ENCODE data around the gene UNC13B.
"Not testable (repeated sequence)": the region's sequence is repeated elsewhere in the genome, so short reads cannot be mapped to it uniquely, and the experiment has no call there.

Gene UNC13B

DNA sequence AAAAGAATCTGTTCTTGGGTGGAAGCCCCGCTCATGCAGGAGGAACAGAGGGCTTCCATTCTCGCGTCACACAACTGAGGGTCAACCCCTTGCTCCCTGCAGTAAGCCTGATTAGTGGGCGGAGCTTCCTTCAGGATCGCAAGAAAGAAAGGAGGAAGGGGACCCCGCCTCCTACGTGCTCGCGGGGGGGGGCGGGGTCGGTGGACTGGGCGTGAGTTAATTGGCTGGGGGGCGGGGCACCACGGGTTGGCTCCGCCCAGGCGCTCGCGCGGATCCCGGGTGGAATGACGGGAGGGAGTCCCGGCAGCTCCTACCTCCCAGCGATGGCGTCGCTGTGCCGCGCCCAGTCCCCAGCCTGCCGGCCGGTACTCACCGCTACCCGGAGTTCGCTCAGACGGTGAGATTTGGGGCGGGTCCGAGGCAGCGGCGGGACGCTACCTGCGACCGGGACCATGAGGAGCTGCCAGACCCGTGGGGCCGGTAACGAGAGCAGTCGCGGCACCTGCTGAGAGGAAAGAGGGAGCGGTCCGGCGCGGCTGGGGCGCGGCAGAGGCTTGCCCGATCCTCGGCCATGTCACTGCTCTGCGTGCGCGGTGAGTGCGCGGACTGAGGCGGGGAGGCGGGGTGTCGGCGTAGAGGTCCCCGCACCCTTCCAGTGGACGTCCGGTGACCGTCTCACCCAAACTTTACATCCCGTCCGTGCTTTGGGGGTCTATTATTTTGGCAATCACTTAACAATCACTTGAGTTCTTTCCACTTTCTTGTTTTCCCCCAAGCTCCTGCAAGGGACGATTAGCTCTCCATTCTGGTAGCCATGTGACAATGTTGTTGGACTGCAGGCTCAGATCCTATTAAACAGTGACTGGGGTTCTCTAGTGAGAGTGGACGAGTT lies at the start of gene UNC13B:
Gene UNC13B (plus strand): TSS at position 297 of the 892 bp plus-strand sequence. CDS start 275 bp downstream, at position 572.
- DNase-seq = no peak

- DNase-seq = no peak
These were observed 49.4 kb upstream of the UNC13B start for GRCh38 chr9:35112257-35113020.

GRCh38 chr9:35114113-35114839 lies 47.5 kb upstream of the UNC13B start:
- peak; percentile 58 for DNase-seq

GRCh38 chr9:35114840-35115628 lies 46.8 kb upstream of the UNC13B start:
- peak; percentile 78 for DNase-seq

DNA sequence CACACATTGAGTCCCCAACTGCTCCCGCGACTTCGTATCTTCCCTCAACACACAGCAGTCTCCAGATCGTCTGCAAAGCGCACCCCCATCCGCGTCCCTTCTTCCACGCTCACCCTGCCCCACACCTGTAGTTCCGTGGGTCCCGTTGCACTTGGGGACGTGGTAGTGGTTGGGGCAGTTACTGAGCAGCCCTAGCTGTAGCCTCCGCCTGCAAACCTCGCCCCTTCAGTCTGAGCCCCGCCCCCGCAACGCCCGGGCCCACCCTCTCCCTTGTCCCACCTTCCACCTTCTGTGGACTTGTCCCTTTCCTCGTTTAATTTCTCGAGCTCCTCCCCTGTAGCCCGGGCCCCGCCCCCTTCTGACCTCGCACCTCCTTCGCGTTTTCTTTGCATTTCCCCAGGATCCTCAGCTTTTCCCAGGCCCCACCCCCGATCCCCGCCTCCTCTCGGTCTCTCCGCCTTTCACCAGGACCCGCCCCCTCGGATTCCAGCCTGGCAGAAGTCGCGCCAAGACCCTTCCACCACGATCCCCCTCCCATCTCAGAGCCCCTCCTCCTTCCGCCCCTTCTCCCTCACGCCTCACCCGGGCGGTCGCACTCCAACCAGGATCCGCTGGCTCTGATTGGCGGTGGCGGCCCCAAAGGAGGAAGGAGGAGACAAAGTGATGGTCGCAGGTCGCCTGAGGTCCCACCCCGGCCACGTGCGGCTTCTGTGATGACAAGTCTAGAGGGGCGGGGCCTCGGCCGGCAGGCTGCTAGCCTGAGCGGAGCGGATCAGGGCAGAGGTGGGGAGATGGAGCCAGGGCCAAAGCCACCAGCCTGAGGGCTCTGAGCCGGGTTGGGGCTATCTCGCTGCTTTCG lies 45.9 kb upstream of the UNC13B start, which contains the start of gene ATOSB:
Gene ATOSB (minus strand): TSS at position 183 of the 859 bp plus-strand sequence. CDS start 7,588 bp downstream, outside the sequence.
- peak; percentile 89 for DNase-seq

- no peak for DNase-seq
These were observed 45.3 kb upstream of the UNC13B start for GRCh38 chr9:35116539-35116897.

GRCh38 chr9:35116898-35117551 lies 44.8 kb upstream of the UNC13B start:
- peak; percentile 63 for DNase-seq

DNA sequence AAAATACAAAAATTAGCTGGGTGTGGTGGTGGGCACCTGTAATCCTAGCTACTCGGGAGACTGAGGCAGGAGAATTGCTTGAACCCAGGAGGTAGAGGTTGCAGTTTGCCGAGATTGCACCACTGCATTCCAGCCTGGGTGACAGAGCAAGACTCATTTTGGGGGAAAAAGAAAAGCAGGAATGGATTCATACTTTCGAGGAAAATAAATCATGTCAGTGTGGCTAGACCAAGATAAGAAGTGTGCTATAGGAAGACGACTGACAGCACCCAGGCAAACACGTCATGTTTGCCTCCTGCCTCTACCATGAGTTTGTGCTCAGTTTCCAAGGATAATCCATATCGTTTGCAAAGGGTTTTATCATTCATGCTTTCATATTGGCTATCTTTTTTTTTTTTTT lies 26.9 kb upstream of the UNC13B start:
- no peak for DNase-seq

DNA sequence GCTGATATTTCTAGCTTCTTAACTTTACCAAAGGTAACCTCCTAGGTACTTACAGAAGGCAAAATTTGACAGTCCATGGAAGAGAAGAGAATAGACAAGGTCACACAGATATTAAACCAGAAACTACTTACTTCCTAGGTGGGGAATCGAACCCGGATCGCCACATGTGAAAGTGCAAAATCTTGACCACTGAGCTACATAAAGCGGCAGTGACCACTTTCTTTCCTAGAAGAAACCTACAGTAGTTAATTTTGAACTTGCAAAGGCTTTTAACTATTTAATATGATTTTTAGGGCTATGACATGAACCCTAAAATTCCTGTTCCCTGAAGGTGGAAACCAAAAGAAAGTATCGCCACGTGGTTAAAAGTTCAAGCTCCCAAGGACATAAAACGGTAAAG lies 25.8 kb upstream of the UNC13B start:
- no peak for DNase-seq

DNA sequence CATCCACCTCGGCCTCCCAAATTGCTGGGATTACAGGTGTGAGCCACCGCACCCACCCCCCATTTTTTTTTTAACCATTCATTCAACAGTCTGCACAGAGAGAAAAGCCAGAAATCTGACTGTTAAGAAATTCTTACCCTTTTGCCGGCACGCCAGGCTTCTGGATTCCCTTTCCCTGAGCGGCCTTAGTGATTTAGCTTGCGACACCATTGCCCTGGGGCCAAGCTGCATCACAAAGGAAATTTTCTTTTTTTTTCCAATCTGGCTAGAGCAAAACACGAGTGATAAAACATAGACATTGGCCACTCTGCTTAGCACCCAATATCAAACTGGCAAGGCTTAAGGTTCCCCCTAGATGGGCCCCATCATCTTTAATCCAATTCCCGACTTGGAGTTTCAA lies 24.9 kb upstream of the UNC13B start:
- DNase-seq = no peak

DNA sequence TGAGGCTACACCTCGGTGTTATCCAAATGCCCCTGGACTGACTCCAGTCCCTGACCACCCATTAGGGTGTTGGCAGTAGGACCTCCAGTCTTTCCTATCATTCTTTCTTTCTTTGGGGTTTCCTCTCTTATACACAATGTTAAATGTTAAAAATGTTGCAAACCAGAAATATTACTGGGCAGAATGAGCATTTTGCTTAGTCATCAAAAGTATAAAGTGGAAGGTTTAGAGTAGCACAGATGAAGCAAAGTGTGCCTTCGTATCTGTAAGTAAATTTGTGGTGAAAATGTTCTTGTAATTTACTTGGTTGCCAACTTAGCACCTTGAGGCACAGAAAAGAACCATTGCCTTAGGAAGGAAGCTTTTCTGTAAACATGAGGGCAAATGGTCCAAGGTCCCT lies 21.7 kb upstream of the UNC13B start:
- no peak for DNase-seq

DNA sequence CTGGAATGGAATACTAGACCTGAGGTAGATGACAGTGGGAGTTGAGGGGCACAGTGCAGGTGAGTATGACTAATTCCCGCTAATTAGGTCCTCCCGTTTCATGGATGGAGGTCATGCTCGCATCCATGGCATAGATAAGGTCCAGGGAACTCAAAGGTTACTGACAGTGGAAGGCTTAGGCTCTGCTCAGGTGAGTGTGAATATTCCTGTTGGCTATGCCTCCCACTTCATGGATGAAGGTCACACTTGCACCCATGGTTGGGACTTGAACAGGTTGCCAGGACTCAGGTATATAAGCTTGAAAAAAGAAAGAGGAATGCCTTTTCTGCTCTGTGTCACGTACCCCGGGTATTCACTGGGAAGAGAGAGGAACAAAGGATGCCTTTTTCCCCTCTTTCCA lies 19.8 kb upstream of the UNC13B start:
- no peak for DNase-seq

- DNase-seq = not testable (repeated sequence)
These were observed 13.8 kb upstream of the UNC13B start for GRCh38 chr9:35147941-35148563.

DNA sequence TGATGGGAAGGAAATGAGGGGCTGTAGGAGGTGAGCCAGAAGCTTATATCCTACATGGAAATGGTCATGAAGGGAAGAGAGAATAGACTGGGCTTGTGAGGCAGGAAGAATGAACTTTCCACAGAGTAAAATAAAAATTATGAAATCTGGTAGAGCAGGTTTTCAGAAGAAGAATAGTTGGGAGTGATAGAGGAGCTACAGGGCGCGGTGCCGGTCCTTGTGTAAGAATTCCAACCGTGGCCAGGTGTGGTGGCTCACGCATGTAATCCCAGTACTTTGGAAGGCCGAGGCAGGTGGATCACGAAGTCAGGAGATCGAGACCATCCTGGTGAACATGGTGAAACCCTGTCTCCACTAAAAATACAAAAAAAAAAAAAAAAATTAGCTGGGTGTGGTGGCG lies 8.9 kb upstream of the UNC13B start:
- no peak for DNase-seq

DNA sequence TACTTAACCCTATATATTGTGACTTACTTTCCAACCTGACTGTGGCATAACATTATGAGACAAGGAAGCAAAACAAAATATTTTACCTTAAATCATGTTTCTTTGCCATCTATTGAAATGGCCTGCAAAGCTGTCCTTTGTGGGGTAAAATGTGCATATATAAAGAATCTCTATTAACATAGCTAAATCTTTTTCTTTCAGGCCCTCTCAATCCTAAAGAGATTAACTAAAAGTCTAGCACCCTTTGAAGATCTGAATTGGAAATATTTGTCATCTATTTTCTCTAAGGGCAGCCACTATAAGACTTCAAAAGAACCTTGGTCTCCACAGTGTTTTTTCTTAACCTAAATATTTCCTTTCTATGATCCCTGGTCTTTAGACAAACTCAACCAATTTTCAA lies 5.0 kb upstream of the UNC13B start:
- no peak for DNase-seq

GRCh38 chr9:35157836-35158235 lies 4.0 kb upstream of the UNC13B start:
- not testable (repeated sequence) for DNase-seq

DNA sequence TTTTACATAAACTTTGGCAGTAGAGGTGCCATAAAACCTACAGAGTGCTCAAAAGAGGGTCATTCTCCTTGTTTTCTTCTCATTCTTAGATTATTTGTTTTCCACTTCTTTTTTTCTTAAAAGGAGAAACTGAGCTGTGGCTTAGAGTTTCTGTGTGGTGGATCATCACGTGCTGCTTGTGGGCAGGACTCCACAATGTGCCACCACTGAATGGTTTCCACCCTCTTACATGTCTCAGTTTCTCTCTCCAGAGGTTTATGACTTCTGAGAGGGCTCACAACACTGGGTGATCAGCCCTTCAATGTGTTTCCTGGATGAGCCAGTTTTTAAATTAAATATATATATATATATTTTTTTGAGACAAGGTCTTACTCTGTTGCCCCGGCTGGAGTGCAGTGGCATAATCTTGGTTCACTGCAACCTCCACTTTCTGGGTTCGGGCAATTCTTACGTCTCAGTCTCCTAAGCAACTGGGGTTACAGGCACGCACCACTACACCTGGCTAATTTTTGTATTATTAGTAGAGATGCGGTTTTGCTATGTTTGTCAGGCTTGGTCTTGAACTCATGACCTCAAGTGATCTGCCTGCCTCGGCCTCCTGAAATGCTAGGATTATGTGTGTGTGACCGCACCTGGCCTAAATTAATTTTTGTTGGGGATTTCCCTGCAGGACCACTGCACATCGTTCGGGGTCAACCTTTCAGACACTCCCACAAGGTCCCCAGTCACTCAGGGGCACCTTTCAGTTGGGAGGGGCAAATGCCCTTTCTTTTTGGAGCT lies 3.1 kb upstream of the UNC13B start:
- DNase-seq = no peak

DNA sequence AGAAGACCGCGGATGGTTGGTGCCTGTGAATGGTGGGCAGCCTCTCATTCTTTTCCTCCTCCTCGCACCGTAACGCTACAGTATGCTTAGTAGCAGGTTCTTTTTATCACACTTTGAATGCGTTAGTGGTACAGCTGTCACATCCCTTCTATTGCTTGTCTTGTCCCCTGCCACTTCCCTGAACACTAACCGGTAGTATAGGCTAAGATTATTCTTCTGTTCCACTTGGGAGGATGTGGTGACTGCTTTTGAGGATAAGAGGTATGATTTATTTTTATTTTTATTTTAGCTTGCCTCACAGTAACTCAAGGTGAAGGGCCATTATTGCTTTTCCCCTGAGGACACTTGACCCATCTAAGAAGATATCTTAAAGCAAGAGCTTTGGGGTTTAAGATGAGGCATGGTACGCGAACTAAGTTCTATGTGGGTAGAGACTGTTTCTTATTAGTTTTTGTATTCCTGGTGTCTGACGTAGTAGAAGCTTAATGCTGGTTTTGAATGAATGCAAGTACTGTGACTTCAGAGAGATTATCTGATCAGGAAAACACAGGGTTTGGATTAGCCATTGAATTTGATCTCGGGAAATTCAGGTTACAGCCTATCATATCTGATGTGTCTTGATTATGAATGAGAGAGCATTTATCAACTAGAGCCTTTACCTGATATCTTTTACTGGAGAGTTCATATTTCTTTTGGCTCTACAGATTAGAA lies 951 bp downstream of the UNC13B start:
- DNase-seq = no peak

DNA sequence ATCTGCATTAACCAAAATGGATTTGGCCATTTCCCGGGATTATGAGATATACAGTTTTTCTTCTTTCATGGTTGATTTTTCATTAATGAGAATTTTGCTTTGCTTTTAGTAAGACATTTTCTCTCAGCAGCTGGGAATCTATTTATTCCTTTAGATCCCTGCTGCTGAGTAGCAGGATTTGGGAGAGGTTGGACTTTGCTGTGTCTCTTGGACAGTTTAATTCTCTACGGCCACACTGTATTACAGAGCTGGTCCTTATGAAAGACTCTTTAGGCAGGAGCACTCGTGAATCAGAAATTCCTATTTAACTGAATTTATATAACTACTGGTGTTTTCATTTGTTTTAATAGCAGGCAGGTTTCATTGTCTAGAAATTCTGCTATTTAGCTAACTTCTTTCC lies 1.6 kb downstream of the UNC13B start:
- no peak for DNase-seq

Data from GF-D8 (cell line).